ENCODE results near the gene HHATL.

HHATL gene

DNA sequence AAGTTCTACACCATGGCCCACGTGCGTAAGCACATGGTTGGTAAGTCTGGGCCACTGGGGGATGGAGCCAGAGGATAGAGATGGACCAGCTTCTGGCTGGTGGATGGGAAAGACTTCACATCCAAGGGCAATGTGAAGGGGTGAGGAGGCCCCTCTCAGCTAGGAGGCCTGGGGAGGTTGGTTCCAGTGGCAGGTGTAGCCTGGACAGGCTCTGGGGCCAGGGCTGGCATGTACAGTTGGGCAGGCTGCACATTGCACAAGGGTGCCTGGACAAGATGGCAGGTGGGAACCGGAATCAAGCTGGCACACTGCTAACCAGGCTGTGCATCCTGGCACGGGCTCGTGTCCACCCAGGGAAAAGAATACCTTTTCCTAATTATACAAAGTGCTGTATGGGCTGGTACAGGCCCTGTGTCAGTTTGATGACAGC lies 41.0 kb downstream of the HHATL start:
- Histone ChIP-seq H3K9me3 (ENCODE audit: control insufficient read depth, low read length) (no peaks in the 10 kb centered on the region), H3K27ac (ENCODE audit: low read length, poor library complexity, severe bottlenecking) (no peak overlapping the region), H3K36me3 (ENCODE audit: control insufficient read depth in 1 of 2, insufficient read depth in 2 of 2, low read depth in 1 of 2, low read length in 2 of 2) (peaks cover 45 to 83% of the 10 kb centered on the region in 2 experiments), H2BK5ac (ENCODE audit: low read depth, low read length, poor library complexity, severe bottlenecking) (no peak overlapping the region), H4K8ac (ENCODE audit: low read length) (no peak overlapping the region), H3K14ac (ENCODE audit: low read length in 2 of 2) (no peak overlapping the region), H3K23ac (ENCODE audit: low read length in 2 of 2) (no peak overlapping the region), H3K18ac (ENCODE audit: low read depth in 1 of 2, low read length in 2 of 2) (no peak overlapping the region), H3K9ac (ENCODE audit: low read length) (no peak overlapping the region), H2BK12ac (ENCODE audit: low read length in 2 of 2) (no peak overlapping the region), H3K27me3 (ENCODE audit: control insufficient read depth in 1 of 2, insufficient read depth in 1 of 2, low read length in 2 of 2) (no peaks in the 10 kb centered on the region), H2AFZ (ENCODE audit: low read depth, low read length) (no peak overlapping the region), H3K4me3 (ENCODE audit: insufficient read depth in 1 of 2, low read depth in 1 of 2, low read length in 2 of 2) (no peak overlapping the region), H4K91ac (ENCODE audit: low read length) (no peak overlapping the region), H2AK5ac (ENCODE audit: low read length, severe bottlenecking) (no peak overlapping the region), H2BK15ac (ENCODE audit: low read depth, poor library complexity, severe bottlenecking) (no peak overlapping the region), H2BK120ac (ENCODE audit: low read depth, low read length) (no peak overlapping the region), H3K4me1 (ENCODE audit: control insufficient read depth, insufficient read depth, low read depth, low read length) (peaks cover 23% of the 10 kb centered on the region), H3K4ac (ENCODE audit: low read depth in 1 of 2, low read length in 2 of 2) (no peak overlapping the region), H3K4me2 (ENCODE audit: low read length, poor library complexity, severe bottlenecking) (no peak overlapping the region), H3K79me1 (replicated peaks; ENCODE audit: low read length, poor library complexity, severe bottlenecking) (peaks cover 20% of the 10 kb centered on the region)
- no peak for DNase-seq
- 96% methylated on average over 4 of the region's 5 CpGs for WGBS

DNA sequence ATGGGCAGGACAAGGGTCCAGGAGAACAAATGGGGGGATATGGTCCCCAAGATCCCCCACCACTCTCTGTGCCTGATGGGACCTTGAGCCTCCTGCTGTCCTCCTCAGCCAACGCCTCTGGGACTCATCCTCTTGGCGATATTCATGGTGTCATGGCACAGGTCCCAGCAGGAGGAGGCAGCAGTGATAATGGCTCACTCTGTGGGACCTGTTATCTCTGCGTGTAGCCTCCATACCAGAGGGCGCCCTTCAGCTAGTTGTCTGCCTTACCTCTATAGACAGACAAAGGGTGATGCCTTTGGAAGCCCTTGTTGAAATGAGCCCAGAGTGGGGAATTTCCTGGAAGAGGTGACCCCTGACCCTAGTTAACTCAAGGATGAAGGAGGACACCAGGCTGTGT lies 41.7 kb downstream of the HHATL start:
- no peak overlapping the region for H2BK5ac ChIP-seq (ENCODE audit: low read depth, low read length, poor library complexity, severe bottlenecking)
- H3K4me3 ChIP-seq (ENCODE audit: insufficient read depth in 1 of 2, low read depth in 1 of 2, low read length in 2 of 2): no peak overlapping the region
- no peak overlapping the region for H2BK15ac ChIP-seq (ENCODE audit: low read depth, poor library complexity, severe bottlenecking)
- WGBS: 66% methylated on average over 4 of the region's 4 CpGs
- H3K23ac ChIP-seq (ENCODE audit: low read length in 2 of 2): no peak overlapping the region
- H3K4me1 ChIP-seq (ENCODE audit: control insufficient read depth, insufficient read depth, low read depth, low read length): peaks cover 30% of the 10 kb centered on the region
- H3K14ac ChIP-seq (ENCODE audit: low read length in 2 of 2): no peak overlapping the region
- DNase-seq: no peak
- no peaks in the 10 kb centered on the region for H3K9me3 ChIP-seq (ENCODE audit: control insufficient read depth, low read length)
- H2AK5ac ChIP-seq (ENCODE audit: low read length, severe bottlenecking): no peak overlapping the region
- H3K4me2 ChIP-seq (ENCODE audit: low read length, poor library complexity, severe bottlenecking): no peak overlapping the region
- no peak overlapping the region for H3K27ac ChIP-seq (ENCODE audit: low read length, poor library complexity, severe bottlenecking)
- no peak overlapping the region for H3K4ac ChIP-seq (ENCODE audit: low read depth in 1 of 2, low read length in 2 of 2)
- H3K27me3 ChIP-seq (ENCODE audit: control insufficient read depth in 1 of 2, insufficient read depth in 1 of 2, low read length in 2 of 2): no peaks in the 10 kb centered on the region
- H3K36me3 ChIP-seq (ENCODE audit: control insufficient read depth in 1 of 2, insufficient read depth in 2 of 2, low read depth in 1 of 2, low read length in 2 of 2): peaks cover 45 to 84% of the 10 kb centered on the region in 2 experiments
- peaks cover 24% of the 10 kb centered on the region for H3K79me1 ChIP-seq (replicated peaks; ENCODE audit: low read length, poor library complexity, severe bottlenecking)
- no peak overlapping the region for H2AFZ ChIP-seq (ENCODE audit: low read depth, low read length)
- H4K8ac ChIP-seq (ENCODE audit: low read length): no peak overlapping the region
- H4K91ac ChIP-seq (ENCODE audit: low read length): no peak overlapping the region
- H2BK12ac ChIP-seq (ENCODE audit: low read length in 2 of 2): no peak overlapping the region
- no peak overlapping the region for H3K18ac ChIP-seq (ENCODE audit: low read depth in 1 of 2, low read length in 2 of 2)
- H3K9ac ChIP-seq (ENCODE audit: low read length): no peak overlapping the region
- no peak overlapping the region for H2BK120ac ChIP-seq (ENCODE audit: low read depth, low read length)

DNA sequence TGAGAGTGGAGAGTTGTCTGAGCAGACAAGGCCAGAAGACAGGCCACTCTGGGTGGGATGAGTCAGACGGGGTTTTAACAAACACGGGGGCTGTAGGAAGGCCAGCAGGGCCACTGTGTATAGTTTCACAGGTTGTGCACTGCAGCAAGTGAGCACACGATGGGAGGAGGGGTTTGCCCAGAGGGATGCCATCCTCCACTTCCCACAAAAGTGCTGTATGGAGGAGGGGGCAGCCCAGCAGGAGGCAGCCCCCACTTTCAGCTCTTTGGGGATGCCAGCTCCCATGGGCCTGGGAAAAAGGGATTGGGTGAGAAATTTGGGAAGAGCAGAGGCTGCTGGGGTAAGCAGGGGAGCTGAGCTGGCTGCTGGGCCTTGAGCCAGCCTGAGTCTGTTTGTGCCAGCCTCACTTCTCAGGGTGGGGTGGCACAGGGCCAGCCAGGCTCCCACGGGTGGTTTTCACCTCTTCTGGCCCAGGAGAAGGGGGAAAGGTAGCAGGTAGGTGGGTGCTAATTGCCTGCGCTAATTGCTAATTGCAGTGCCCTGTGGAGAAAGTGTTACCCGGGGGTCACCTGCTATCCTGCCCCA lies 42.4 kb downstream of the HHATL start:
- Histone ChIP-seq H2AFZ (ENCODE audit: low read depth, low read length) (no peak overlapping the region), H2BK12ac (ENCODE audit: low read length in 2 of 2) (no peak overlapping the region), H3K27me3 (ENCODE audit: control insufficient read depth in 1 of 2, insufficient read depth in 1 of 2, low read length in 2 of 2) (no peaks in the 10 kb centered on the region), H3K23ac (ENCODE audit: low read length in 2 of 2) (no peak overlapping the region), H2BK5ac (ENCODE audit: low read depth, low read length, poor library complexity, severe bottlenecking) (no peak overlapping the region), H3K4me1 (ENCODE audit: control insufficient read depth, insufficient read depth, low read depth, low read length) (peaks cover 36% of the 10 kb centered on the region), H3K4ac (ENCODE audit: low read depth in 1 of 2, low read length in 2 of 2) (no peak overlapping the region), H3K79me1 (replicated peaks; ENCODE audit: low read length, poor library complexity, severe bottlenecking) (peaks cover 28% of the 10 kb centered on the region), H3K4me3 (ENCODE audit: insufficient read depth in 1 of 2, low read depth in 1 of 2, low read length in 2 of 2) (no peak overlapping the region), H2AK5ac (ENCODE audit: low read length, severe bottlenecking) (no peak overlapping the region), H3K4me2 (ENCODE audit: low read length, poor library complexity, severe bottlenecking) (no peak overlapping the region), H2BK120ac (ENCODE audit: low read depth, low read length) (no peak overlapping the region), H4K91ac (ENCODE audit: low read length) (no peak overlapping the region), H3K9me3 (ENCODE audit: control insufficient read depth, low read length) (no peaks in the 10 kb centered on the region), H4K8ac (ENCODE audit: low read length) (no peak overlapping the region), H3K9ac (ENCODE audit: low read length) (no peak overlapping the region), H2BK15ac (ENCODE audit: low read depth, poor library complexity, severe bottlenecking) (no peak overlapping the region), H3K14ac (ENCODE audit: low read length in 2 of 2) (no peak overlapping the region), H3K27ac (ENCODE audit: low read length, poor library complexity, severe bottlenecking) (no peak overlapping the region), H3K18ac (ENCODE audit: low read depth in 1 of 2, low read length in 2 of 2) (no peak overlapping the region), H3K36me3 (ENCODE audit: control insufficient read depth in 1 of 2, insufficient read depth in 2 of 2, low read depth in 1 of 2, low read length in 2 of 2) (peaks cover 45 to 83% of the 10 kb centered on the region in 2 experiments)
- WGBS: 67% methylated on average over 6 of the region's 6 CpGs
- DNase-seq: peak; percentile 34

DNA sequence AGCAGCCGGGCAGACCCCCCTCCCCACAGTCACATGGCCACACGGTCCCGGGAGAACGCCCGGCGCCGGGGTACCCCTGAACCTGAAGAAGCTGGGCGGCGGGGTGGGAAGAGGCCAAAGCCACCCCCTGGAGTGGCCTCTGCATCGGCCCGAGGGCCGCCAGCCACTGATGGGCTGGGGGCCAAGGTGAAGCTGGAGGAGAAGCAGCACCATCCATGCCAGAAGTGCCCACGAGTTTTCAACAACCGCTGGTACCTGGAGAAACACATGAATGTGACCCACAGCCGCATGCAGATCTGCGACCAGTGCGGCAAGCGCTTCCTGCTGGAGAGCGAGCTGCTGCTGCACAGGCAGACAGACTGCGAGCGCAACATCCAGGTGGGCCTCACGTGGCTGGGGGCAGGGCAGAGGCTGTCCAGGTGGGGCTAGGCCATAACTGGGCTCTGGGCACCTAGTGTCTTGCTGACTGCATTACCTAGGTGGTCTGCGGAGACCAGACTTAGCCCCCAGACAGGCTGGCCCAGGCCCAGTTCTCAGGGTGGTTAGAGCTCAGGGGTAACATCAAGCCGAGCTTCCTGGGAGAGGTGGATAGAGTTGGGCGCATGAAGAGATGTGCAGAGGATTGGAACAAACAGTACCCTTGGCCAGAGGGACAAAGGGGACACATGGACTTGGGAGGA lies 43.0 kb downstream of the HHATL start:
- H2BK12ac ChIP-seq (ENCODE audit: low read length in 2 of 2): no peak overlapping the region
- H3K9me3 ChIP-seq (ENCODE audit: control insufficient read depth, low read length): no peaks in the 10 kb centered on the region
- H2AK5ac ChIP-seq (ENCODE audit: low read length, severe bottlenecking): no peak overlapping the region
- peaks cover 30% of the 10 kb centered on the region for H3K79me1 ChIP-seq (replicated peaks; ENCODE audit: low read length, poor library complexity, severe bottlenecking)
- H3K4me2 ChIP-seq (ENCODE audit: low read length, poor library complexity, severe bottlenecking): no peak overlapping the region
- H2AFZ ChIP-seq (ENCODE audit: low read depth, low read length): no peak overlapping the region
- DNase-seq: no peak
- H2BK15ac ChIP-seq (ENCODE audit: low read depth, poor library complexity, severe bottlenecking): no peak overlapping the region
- H3K23ac ChIP-seq (ENCODE audit: low read length in 2 of 2): no peak overlapping the region
- H3K27ac ChIP-seq (ENCODE audit: low read length, poor library complexity, severe bottlenecking): no peak overlapping the region
- H3K27me3 ChIP-seq (ENCODE audit: control insufficient read depth in 1 of 2, insufficient read depth in 1 of 2, low read length in 2 of 2): no peaks in the 10 kb centered on the region
- no peak overlapping the region for H3K4me3 ChIP-seq (ENCODE audit: insufficient read depth in 1 of 2, low read depth in 1 of 2, low read length in 2 of 2)
- H3K4ac ChIP-seq (ENCODE audit: low read depth in 1 of 2, low read length in 2 of 2): no peak overlapping the region
- H4K8ac ChIP-seq (ENCODE audit: low read length): no peak overlapping the region
- no peak overlapping the region for H3K14ac ChIP-seq (ENCODE audit: low read length in 2 of 2)
- no peak overlapping the region for H3K9ac ChIP-seq (ENCODE audit: low read length)
- 92% methylated on average over 22 of the region's 25 CpGs for WGBS
- no peak overlapping the region for H4K91ac ChIP-seq (ENCODE audit: low read length)
- H3K18ac ChIP-seq (ENCODE audit: low read depth in 1 of 2, low read length in 2 of 2): no peak overlapping the region
- peaks cover 45 to 78% of the 10 kb centered on the region in 2 experiments for H3K36me3 ChIP-seq (ENCODE audit: control insufficient read depth in 1 of 2, insufficient read depth in 2 of 2, low read depth in 1 of 2, low read length in 2 of 2)
- no peak overlapping the region for H2BK5ac ChIP-seq (ENCODE audit: low read depth, low read length, poor library complexity, severe bottlenecking)
- peaks cover 40% of the 10 kb centered on the region for H3K4me1 ChIP-seq (ENCODE audit: control insufficient read depth, insufficient read depth, low read depth, low read length)
- no peak overlapping the region for H2BK120ac ChIP-seq (ENCODE audit: low read depth, low read length)
